T-helper 1 cell treated with Interleukin-12 subunit alpha and Interleukin-12 subunit beta and Interleukin-4 antibody, amounts not matched to agents 30 ng/mL and 1 ng/mL, for 36 hours (primary cell): Measurements from ENCODE around the gene RAB10. TPM values are rescaled to one million over a fixed set of nuclear protein-coding genes. Genes with fewer than 3 reads are reported as not detected.
"Not testable (repeated sequence)": the region's sequence is repeated elsewhere in the genome, so short reads cannot be mapped to it uniquely, and the experiment has no call there.

ENCODE experiments used
- intact Hi-C: fragments of 100-400 bp; cut with micrococcal nuclease; formaldehyde crosslinking; loops from one replicate; pipeline ENCODE4 v1.15.1; 2024
- total RNA-seq: library from RNA; stranded (reverse); gene quantifications from 2 replicates; pipeline ENCODE4 v1.2.3, GENCODE V29; 2022

RAB10 gene
- total RNA-seq, 1 donor from 2014 or later: 117 TPM

DNA sequence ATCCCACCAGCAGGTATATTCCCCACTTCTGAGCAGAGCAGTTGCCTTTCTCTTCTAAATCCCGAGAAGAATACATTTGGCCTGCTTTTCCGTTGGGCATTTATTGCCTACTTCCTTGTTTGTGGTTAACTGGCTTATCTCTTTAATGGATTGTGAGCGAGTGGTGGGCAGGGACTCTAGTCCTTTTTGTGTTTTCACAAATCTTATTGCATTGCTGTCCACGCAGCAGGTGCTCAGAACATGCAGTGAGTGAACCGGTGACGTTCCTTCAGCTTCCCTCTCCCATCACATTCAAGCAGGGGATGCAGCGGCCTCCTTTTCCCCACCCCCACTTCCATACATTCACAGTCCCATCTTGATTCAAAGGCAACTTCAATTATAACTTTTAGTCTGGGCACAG, 110.1 kb downstream of the RAB10 start:
- intact Hi-C loops: loop anchor here (2.0 to 10.0 kb wide), 2 partner anchors 161 to 539 kb away; partner anchors contain the start of gene KIF3C

DNA sequence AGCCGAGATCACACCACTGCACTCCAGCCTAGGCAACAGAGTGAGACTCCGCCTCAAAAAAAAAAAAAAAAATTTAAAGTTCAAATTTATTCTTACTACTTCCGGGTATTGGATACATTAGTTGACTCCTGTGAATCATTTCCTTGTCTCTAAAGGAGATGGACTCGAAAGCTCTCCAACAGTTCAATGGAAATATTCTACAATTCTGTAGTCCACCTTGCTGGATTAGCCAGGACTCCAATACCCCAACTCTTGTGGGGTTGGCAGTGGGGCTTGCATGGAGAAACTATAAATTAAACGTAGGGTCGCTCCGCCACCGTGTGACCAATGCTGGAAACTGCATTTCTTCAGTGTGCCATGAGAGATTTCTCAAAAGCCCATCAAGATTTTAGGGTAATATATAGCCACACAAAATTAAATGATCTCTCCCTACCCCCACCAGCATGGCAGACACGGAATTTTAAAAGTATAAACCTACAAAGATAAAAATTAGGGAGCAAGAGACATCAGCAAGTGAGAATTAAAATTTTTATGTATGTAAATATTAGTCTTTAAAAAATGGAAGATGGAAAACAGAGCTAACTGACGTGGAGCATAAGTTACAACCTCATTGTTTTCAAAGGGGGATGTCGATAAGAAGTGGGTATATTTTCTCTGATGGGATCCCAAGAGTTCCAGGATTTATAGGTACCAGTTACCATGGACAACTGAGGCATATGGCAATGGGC, 111.2 kb downstream of the RAB10 start:
- intact Hi-C loops: loop anchor here (1.0 to 10.0 kb wide), 7 partner anchors 57 to 540 kb away; partner anchors contain the start of gene KIF3C

DNA sequence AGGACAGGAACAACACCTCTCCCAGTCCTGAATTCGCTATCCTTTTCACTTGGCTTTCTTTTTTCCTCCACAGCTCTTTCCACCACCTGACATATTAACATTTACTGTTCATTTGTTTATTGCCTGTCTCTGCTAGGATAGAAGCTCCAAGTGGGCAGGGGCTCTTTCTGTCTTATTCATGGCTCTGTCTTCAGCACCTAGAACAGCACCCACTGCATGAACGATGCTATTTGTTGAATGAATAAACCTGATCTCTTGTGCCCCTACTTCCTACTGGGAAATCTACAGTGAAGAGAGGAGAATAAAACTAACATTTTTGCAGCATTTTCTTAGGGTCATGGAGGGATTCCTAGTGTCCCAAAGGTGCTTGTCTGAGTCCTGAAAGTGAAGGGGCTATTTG, 114.6 kb downstream of the RAB10 start:
- intact Hi-C loops: loop anchor here (10.0 kb wide), 1 partner anchor 544 kb away; no protein-coding TSS in a partner anchor

DNA sequence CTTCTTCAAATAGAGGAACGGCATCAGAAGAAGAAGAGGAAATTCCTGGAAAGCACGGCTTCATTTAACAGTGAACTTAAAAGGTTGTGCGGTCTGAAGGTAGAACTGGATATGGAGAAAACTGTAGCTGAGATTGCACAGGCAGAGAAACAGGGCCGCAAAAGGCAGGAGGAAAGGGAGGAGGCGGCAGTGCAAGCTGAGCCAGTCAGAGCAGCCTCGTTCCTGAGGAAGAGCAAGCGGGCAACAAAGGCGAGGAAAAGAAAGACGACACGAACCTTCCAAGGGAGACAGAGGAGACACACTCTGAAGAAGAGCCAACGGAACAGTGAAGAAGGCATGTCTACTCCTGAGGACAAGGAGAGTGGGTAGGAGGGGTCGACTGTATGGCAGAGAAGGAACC, 116.4 kb downstream of the RAB10 start:
- intact Hi-C loops: no loop called here

DNA sequence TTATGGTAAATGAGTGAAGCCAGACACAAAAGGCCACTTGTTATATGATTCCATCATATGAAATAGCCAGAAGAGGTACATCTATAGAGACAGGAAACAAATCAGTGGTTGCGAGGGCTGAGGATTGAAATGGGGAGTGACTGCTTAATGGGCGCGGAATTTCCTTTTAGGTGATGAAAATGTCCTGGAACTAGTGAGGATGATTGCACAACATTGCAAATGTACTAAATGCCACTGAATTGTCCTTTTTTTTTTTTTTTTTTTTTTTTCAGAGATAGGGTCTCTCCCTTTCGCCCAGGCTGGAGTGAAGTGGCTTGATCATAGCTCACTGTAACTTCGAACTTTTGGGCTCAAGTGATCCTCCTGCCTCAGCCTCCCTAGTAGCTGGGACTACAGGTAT, 123.7 kb downstream of the RAB10 start:
- intact Hi-C loops: no loop called here

DNA sequence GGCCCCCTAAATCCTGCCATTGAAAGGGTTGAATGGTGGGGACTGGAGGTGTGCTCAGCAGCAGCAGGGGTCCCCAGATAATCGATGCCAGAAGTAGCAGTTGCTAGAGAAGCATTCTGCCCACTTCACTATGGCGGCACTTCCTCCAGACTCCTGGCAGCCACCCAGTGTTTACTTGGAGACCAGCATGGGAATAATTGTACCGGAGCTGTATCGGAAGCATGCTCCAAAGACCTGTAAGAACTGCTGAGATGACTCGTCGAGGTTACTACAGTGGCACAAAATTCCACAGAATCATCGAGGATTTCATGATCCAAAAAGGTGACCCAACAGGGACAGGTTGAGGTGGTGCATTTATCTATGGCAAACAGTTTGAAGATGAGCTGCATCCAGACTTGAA, 128.0 kb downstream of the RAB10 start:
- intact Hi-C loops: no loop called here

DNA sequence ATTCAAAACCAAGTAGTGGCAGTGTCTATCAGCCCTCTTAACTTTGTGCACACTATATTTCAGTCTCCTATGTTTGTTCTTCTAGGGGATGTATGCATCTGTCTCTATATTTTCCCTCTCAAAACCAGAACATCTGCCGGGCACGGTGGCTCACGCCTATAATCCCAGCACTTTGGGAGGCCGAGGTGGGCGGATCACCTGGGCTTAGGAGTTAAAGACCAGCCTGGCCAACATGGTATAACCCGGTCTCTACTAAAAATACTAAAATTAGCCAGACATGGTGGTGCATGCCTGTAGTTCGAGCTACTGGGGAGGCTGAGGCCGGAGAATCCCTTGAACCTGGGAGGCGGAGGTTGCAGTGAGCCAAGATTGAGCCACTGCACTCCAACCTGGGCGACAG, 129.1 kb downstream of the RAB10 start:
- intact Hi-C loops: no loop called here

DNA sequence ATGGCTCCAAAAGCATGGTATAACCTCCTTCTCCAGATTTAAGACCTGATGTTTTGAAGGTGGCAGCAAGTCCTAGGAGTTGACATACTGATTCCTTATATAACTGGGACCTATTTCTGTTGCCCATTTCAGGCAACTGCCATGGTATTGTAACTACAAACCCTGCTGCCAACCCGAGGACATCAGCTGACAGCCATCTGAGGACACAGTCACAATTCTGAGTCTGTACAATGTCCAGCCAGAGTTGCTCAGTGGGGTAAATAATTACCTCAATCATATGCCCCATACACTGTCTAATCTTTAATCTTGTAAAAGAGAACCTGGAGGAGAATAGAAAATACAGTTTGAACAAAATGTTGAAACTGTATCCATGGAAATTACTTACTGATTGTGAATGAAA, 130.3 kb downstream of the RAB10 start:
- intact Hi-C loops: no loop called here

DNA sequence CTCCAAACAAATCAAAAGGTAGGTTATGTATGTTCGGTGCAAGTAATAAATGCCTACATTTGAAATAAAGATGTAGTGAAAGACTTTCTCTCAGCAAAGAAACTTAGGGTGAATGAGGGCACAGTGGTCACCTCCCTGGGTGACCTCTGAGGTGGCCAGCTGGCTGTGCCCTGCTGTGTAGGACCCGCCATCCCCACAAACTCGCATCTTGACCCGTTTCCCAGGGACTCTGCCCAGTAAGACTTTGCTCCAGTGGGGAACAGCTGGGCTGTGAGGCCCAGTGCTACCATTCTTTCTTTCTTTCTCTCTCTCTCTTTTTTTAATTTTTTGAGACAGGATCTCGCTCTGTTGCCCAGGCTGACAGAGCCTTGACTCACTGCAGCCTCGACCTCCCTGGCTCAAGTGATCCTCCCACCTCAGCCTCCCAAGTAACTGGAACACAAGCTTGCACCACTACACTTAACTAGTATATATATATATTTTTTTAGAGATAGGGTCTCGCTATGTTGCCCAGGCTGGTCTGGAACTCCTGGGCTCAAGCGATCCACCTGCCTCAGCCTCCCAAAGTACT, 130.8 kb downstream of the RAB10 start:
- intact Hi-C loops: no loop called here

DNA sequence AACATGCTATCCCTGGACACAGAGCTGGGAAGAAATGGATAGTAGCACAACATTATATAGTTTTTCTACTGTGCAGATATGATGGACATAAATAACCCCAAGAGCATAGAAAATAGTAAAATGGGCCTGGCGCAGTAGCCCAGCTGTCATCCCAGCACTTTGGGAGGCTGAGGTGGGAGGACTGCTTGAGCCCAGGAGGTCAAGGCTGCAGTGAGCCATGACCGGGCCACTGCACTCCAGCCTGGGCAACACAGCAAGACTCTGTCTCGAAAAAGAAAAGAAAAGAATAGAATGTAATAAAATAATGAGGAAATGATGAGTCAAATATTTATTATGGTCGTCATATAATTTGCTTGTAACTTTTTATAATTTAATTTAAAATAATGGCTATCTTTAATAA, 131.5 kb downstream of the RAB10 start:
- intact Hi-C loops: no loop called here

DNA sequence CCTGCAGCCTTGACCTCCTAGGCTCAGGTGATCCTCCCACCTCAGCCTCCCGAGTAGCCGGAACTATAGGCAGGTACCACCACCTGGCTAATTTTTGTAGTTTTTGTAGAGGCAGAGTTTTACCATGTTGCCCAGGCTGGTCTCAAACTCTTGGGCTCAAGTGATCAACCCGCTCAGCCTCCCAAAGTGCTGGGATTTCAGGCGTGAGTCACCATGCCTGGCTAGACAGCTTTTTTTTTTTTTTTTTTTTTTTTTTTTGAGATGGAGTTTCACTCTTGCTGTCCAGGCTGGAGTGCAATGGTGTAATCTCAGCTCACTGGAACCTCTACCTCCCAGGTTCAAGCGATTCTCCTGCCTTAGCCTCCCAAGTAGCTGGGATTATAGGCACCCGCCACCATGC, 132.7 kb downstream of the RAB10 start:
- intact Hi-C loops: not testable (repeated sequence)

DNA sequence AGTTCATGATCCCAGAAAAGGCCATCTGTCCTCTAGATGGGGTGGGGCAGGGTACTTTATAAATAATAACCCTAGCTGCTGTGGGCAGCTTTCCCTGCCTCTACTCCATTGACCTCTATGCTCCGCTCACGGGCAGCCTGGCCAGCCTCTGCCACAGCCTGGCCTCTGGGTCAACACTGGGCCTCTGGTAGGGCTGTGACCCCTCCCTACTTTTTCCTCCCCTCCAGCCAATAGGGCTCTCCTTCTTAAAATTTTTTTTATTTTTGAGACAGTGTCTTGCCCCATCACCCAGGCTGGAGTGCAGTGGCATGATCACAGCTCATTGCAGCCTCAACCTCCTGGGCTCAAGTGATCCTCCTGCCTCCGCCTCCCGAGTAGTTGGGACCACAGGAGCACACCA, 134.9 kb downstream of the RAB10 start:
- intact Hi-C loops: no loop called here

DNA sequence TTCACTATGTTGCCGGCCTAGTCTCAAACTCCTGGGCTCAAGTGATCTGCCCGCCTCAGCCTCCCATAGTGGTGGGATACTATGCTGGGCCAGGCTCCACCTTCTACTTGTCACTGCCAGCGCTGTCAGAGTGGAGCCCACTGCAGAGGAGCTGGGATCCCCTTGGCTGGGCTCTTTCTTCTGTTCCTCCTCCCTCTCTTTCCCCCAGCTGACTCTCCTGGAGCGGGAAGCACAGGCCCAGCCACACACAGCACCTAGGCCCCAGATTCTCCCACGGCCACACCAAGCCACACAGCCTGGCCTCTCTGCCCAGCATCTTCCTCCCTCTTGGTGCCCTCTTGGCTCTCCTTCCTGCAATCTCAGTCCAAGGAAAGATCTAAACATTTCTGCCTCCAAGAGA, 135.3 kb downstream of the RAB10 start:
- intact Hi-C loops: no loop called here

DNA sequence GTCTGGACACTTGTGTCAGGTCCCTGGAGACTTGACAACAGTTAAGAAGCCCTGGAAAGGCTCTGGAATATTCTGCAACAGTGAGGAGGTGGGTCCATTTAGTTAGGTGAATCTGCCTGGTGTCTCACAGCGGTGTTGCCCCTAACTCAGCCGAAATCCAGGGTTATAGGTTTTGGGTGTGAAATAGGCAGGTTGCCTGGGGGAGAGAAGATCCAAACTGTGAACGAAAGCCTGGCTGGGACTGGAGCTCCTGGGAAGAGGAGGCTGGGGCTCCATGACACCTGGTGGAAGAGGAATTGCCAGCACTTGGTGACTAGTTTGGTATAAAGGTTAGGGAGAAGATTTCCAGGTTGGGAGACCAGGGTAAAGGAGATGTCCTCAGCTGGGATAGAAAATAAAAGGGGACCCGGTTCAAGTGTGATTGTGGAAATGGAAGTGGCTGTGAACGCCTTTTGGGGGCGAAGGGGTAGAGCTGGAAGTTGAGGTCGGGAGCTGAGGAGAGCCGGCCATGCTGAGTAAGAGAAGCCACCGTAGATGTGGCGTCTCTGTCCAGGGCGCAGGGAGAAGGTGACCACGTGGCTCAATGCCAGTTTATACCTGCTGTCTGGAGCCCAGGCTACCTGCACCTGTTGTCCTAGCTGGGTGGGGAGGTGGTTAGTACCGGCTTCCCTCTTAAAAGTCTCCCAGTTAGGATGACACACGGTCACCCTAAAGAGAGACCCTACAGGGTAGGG, 136.0 kb downstream of the RAB10 start:
- intact Hi-C loops: loop anchor here (5.0 kb wide), 1 partner anchor 77 kb away; no protein-coding TSS in a partner anchor

DNA sequence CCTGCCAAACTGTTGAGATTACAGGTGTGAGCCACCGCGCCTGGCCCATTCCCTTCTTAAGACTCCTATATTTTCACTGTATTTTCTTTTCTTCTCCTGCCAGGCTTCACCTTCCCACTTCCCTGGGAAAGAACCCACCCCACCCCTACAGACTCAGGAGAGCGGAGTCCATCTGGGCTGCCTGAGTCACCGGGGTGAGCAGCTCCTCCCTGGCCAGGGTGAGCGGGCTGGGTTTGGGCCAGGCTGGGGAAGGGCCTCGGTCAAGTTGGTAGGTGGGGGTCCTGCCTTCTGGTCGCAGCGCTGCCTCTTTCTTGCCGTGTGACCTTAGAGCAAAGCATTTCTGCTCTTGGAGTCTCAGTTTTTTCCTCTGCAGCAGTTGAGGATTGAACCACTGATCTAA, 136.9 kb downstream of the RAB10 start:
- intact Hi-C loops: loop anchor here (1.0 to 5.0 kb wide), 3 partner anchors 77 to 299 kb away; no protein-coding TSS in a partner anchor

DNA sequence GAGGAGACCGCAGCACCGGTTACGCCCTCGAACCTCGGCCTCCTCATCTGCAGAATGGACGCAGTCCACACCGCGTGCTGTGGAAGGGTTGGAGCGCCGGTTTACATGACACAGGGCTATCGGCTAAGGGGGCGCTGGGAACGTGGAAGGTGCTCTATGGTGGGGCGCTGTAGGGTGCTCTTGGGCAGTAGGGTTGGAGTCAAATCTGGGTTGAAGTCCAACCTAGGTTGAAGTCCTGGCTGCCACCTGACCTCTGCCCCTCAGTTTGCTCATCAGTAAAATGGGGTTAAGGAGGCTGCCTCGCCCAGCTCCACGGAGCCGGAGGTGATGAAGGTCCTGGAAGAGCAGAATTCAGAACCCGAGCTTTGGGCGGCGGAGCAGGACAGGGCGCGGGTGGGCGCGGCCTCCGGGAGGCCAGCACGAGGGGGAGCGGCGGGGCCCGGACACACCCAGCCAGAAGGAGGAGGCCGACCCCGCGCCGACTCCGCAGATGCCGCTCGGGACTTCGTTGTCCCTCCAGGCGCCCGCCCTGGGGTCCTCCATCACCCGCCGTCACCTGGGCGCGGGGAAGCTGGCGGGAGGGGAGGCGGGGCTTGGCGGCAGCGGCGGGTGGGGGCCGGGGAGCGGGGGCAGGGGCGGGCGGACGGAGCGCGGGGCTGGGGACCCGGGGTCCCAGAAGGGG, 138.4 kb downstream of the RAB10 start:
- intact Hi-C loops: loop anchor here (5.0 kb wide), 1 partner anchor 75 kb away; no protein-coding TSS in a partner anchor

DNA sequence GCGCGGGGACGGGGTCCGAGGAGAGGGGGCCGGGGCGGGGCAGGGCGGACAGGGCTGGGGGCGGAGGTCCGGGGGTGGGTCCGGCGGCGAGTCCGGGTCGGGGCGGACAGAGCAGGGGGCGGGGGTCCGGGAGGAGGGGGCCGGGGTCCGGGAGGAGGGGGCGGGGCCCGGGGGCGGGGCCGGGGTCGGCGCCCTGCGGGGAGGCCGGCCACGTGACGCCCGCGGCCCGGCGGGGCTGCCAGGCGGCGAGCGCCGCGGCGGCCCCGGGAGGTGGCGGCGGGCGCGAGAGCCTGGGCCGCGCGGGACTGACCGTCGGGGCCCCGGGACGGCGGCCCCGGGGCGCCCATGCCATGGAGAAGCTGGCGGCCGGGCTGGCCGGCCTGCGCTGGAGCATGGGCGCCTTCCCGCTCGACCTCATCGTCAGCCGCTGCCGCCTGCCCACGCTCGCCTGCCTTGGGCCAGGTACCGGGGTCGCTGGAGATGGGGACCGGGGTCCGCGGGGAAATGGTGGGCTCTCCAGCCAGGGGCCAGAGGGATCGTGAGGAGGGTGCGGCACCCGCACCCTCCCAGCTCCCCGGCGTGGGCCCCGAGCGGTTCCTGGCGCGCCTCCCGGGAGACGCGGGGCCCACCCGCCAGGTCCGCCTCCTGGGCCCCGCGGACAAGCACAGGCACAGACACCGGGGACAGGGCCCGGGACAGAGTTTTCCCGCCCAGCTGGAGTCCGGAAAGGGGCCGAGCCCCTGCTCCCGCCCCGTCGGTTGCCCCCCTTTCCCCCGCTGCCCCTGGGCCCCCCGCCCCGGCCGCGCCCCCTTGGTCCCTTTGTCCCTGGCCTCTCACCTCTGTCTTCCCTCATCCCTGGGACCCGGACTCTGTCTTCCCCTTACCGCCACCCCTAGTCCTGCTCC, 139.2 kb downstream of the RAB10 start, which contains the start of gene GAREM2:
Gene GAREM2 (plus strand): TSS at position 218 of the 905 bp plus-strand sequence. CDS start 133 bp downstream, at position 351.
- intact Hi-C loops: loop anchor here (5.0 kb wide), 1 partner anchor 74 kb away; no protein-coding TSS in a partner anchor

DNA sequence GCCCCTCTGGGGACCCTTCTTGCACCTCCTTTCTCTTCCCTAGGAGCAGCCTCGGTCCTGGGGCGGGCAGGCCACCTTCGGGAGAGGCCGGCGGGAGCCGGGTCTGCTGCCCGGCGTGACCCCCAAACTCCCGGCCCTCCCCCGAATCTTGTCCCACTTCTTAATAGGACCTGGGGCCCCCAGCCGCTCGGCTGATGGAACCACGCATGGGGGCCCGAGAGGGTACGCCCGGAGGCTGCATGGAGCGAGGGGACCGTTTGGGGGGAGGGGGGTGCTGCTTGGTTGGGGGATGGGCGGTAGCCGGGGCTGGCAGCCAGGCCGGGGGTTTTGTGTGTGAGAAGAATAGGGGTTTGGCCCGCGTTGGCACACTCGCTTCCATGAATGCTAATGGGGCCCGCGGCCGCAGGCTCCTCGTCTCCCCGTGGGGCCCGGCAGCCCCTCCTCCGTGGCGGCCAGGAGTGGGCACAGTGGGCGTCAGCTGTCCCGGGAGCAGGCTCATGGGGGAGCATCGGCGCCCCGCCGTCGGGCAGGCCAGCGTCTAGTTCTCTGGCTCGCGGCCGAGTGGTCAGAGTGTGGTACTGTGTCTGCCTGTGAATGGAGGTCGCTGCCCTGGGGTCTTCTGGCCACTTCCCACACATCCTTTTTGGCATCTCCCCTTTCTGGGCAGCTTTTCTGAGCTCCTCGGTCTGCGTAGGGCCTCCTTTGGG, 140.0 kb downstream of the RAB10 start:
- intact Hi-C loops: loop anchor here (5.0 kb wide), 1 partner anchor 73 kb away; no protein-coding TSS in a partner anchor

DNA sequence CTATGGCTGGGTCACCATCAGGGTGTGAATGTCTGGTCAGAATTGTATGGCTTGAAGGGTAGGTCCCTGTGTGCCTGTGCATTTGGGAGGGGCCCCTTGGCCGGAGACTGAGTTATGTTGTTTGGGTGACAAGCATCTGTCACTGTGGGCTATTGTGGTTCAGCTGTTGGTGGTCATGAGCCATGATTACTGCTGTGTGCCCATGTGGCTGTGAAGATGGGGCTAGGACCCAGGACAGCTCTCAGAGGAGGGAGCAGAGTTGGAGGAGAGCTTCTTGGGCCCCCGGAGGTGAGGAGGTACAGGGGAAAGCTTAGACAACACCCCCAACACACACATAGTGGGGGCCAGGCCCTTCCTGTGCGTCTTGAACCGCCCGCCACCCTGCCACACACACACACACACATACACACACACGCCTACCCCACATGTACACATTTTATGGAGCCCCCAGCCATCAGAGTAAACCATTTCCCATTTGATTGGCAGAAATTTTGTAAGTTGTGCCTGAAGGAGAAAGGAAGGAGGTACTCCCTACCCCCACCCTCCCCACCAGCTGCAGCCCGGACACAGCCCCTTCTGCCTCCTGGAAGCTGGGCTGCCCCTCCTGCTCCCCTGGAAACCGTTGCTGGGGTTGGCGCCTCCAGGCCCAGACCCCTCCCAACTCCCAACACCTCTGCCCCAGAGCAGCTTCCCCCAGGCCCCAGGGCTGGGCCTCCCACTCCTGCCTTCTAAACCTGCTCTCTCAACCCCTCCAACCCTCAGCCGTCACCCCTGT, 141.0 kb downstream of the RAB10 start:
- intact Hi-C loops: loop anchor here (5.0 kb wide), 1 partner anchor 72 kb away; no protein-coding TSS in a partner anchor
